ENCODE measurements around the gene PRKCZ. TPM values are rescaled to one million over a fixed set of nuclear protein-coding genes. Genes with fewer than 3 reads are reported as not detected.
A peak's percentile ranks its signal among the peaks of the same experiment; 100 is the strongest.

The PRKCZ gene
- polyA plus RNA-seq, 2 donors, result 21.2 to 34.3 TPM

- no peaks in the 10 kb centered on the region for H3K9me3 ChIP-seq (ENCODE audit: control insufficient read depth in 2 of 2, insufficient read depth in 1 of 2, low read depth in 1 of 2, low read length in 1 of 2)
- peaks cover 4 to 5% of the 10 kb centered on the region in 2 donors for H3K4me1 ChIP-seq (ENCODE audit: control insufficient read depth in 2 of 2, insufficient read depth in 2 of 2, low read length in 1 of 2)
- H3K4me3 ChIP-seq (ENCODE audit: low read depth in 1 of 2, low read length in 2 of 2), result no peak overlapping the region
- WGBS, 2 donors, result 79 to 81% methylated on average over 37 of the region's 37 CpGs
- H3K36me3 ChIP-seq (ENCODE audit: control insufficient read depth in 2 of 2, insufficient read depth in 2 of 2, low read length in 1 of 2), result peaks cover 0 to 39% of the 10 kb centered on the region in 2 donors
- H3K27ac ChIP-seq (ENCODE audit: low read depth in 2 of 2, low read length in 1 of 2), result no peak overlapping the region
- H3K27me3 ChIP-seq (ENCODE audit: control insufficient read depth in 1 of 2, insufficient read depth in 2 of 2, low read length in 2 of 2), result no peaks in the 10 kb centered on the region
These were observed 123.5 kb downstream of the PRKCZ start for GRCh38 chr1:2173546-2174347.

DNA sequence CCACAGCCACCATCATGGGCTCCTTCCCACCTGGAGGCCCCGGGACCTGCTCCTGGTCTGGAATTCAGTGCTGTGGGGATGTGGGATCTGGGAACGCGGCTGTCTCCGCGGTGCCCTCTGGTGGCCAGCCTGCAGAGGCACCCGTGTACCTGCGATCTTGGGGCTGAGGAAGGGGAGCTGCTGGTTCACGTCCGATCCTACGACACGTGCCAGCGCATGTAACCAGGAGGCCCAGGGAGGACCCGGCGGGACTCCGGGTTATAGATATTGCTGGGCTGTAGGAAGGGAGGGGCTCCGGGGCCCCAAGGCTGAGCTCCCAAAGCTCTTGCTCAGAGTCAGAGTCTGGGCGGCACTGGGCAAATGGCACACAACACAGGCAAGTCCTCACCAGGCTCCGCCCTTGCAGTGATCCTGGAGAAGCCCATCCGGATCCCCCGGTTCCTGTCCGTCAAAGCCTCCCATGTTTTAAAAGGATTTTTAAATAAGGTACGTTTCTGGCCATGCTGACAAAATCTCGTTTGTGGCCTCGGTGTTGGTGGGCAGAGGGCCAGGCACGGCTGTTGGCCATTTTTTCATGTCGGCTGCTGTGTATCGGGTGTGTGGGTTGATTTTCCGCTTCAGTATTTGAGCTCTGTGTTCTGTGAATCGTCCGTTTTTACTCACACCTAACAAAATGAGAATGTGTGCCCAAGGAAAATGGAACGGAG is 124.3 kb downstream of the PRKCZ start:
- WGBS, 2 donors, result 15 to 20% methylated on average over 31 of the region's 31 CpGs
- Histone ChIP-seq H3K36me3 (ENCODE audit: control insufficient read depth in 2 of 2, insufficient read depth in 2 of 2, low read length in 1 of 2) (peaks cover 0 to 39% of the 10 kb centered on the region in 2 donors), H3K27me3 (ENCODE audit: control insufficient read depth in 1 of 2, insufficient read depth in 2 of 2, low read length in 2 of 2) (no peaks in the 10 kb centered on the region), H3K4me3 (ENCODE audit: low read depth in 1 of 2, low read length in 2 of 2) (peak overlapping the region; percentile 20 to 30), H3K4me1 (ENCODE audit: control insufficient read depth in 2 of 2, insufficient read depth in 2 of 2, low read length in 1 of 2) (peaks cover 4 to 5% of the 10 kb centered on the region in 2 donors), H3K9me3 (ENCODE audit: control insufficient read depth in 2 of 2, insufficient read depth in 1 of 2, low read depth in 1 of 2, low read length in 1 of 2) (no peaks in the 10 kb centered on the region), H3K27ac (ENCODE audit: low read depth in 2 of 2, low read length in 1 of 2) (peak overlapping the region in 1 of 2 donors; percentile 20)

DNA sequence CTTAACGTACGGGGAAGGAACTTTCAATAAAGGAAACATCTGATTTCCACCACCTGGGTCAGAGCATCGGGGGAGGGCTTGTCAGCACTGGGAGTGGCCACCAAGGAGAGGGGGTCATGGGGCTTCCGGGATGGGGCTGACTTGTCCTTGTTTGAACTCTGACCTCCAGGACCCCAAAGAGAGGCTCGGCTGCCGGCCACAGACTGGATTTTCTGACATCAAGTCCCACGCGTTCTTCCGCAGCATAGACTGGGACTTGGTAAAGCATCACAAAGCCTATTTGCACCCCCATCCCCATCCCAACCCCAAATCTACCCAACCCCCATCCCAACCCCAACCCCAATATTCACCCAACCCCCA is 124.8 kb downstream of the PRKCZ start:
- Histone ChIP-seq H3K27ac (ENCODE audit: low read depth in 2 of 2, low read length in 1 of 2) (peak overlapping the region in 1 of 2 donors; percentile 20), H3K4me1 (ENCODE audit: control insufficient read depth in 2 of 2, insufficient read depth in 2 of 2, low read length in 1 of 2) (peaks cover 4 to 6% of the 10 kb centered on the region in 2 donors), H3K4me3 (ENCODE audit: low read depth in 1 of 2, low read length in 2 of 2) (no peak overlapping the region), H3K27me3 (ENCODE audit: control insufficient read depth in 1 of 2, insufficient read depth in 2 of 2, low read length in 2 of 2) (no peaks in the 10 kb centered on the region), H3K9me3 (ENCODE audit: control insufficient read depth in 2 of 2, insufficient read depth in 1 of 2, low read depth in 1 of 2, low read length in 1 of 2) (no peaks in the 10 kb centered on the region), H3K36me3 (ENCODE audit: control insufficient read depth in 2 of 2, insufficient read depth in 2 of 2, low read length in 1 of 2) (peaks cover 0 to 39% of the 10 kb centered on the region in 2 donors)
- 73 to 78% methylated on average over 9 of the region's 9 CpGs for WGBS, 2 donors

DNA sequence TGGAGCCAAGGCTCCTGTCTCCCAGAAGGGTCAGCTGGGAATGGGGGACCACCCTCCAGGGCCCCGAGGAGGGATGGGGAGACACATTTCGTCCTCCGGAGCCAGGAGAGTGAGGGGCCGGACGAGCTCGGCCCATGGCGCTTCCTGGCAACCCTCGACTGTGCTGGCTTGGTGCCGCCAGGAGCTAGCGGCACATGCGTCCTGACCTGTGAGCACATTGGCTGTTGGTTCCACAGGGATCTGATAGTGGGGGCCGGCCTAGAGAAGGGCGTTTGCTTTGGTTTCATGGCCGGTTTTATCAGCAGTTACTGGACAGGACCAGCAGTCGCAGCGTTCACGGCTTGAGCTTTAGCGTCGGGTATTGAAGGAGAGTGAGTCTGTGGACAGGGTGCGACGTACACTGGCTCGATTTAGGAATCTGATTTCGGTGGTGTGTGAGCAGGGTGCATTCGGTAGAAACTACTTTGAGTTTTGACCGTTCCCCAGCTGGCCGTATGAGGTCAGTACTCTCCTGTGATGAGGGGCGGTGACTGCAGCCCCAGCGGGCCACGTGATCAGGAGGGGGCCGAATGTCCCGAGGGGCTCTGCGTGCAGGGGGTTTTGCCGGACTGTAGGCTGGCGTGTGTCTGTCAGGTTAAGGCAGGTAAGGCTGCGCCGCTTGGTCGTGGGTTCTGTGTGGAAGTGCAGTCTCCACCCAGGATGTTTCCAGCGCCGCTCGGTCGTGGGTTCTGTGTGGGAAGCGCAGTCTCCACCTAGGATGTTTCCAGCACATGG is 125.7 kb downstream of the PRKCZ start:
- H3K9me3 ChIP-seq (ENCODE audit: control insufficient read depth in 2 of 2, insufficient read depth in 1 of 2, low read depth in 1 of 2, low read length in 1 of 2), result no peaks in the 10 kb centered on the region
- H3K27ac ChIP-seq (ENCODE audit: low read depth in 2 of 2, low read length in 1 of 2), result no peak overlapping the region
- peaks cover 0 to 45% of the 10 kb centered on the region in 2 donors for H3K36me3 ChIP-seq (ENCODE audit: control insufficient read depth in 2 of 2, insufficient read depth in 2 of 2, low read length in 1 of 2)
- H3K27me3 ChIP-seq (ENCODE audit: control insufficient read depth in 1 of 2, insufficient read depth in 2 of 2, low read length in 2 of 2), result no peaks in the 10 kb centered on the region
- WGBS, 2 donors, result 93 to 94% methylated on average over 42 of the region's 42 CpGs
- peaks cover 4% of the 10 kb centered on the region in 2 donors for H3K4me1 ChIP-seq (ENCODE audit: control insufficient read depth in 2 of 2, insufficient read depth in 2 of 2, low read length in 1 of 2)
- no peak overlapping the region for H3K4me3 ChIP-seq (ENCODE audit: low read depth in 1 of 2, low read length in 2 of 2)

GRCh38 chr1:2176615-2177014 is 126.4 kb downstream of the PRKCZ start:
- Histone ChIP-seq H3K36me3 (ENCODE audit: control insufficient read depth in 2 of 2, insufficient read depth in 2 of 2, low read length in 1 of 2) (peaks cover 0 to 45% of the 10 kb centered on the region in 2 donors), H3K9me3 (ENCODE audit: control insufficient read depth in 2 of 2, insufficient read depth in 1 of 2, low read depth in 1 of 2, low read length in 1 of 2) (no peaks in the 10 kb centered on the region), H3K4me1 (ENCODE audit: control insufficient read depth in 2 of 2, insufficient read depth in 2 of 2, low read length in 1 of 2) (peaks cover 4% of the 10 kb centered on the region in 2 donors), H3K4me3 (ENCODE audit: low read depth in 1 of 2, low read length in 2 of 2) (no peak overlapping the region), H3K27ac (ENCODE audit: low read depth in 2 of 2, low read length in 1 of 2) (no peak overlapping the region), H3K27me3 (ENCODE audit: control insufficient read depth in 1 of 2, insufficient read depth in 2 of 2, low read length in 2 of 2) (no peaks in the 10 kb centered on the region)
- 79 to 88% methylated on average over 10 of the region's 10 CpGs for WGBS, 2 donors

- Histone ChIP-seq H3K27ac (ENCODE audit: low read depth in 2 of 2, low read length in 1 of 2) (no peak overlapping the region), H3K4me1 (ENCODE audit: control insufficient read depth in 2 of 2, insufficient read depth in 2 of 2, low read length in 1 of 2) (peaks cover 4% of the 10 kb centered on the region in 2 donors), H3K27me3 (ENCODE audit: control insufficient read depth in 1 of 2, insufficient read depth in 2 of 2, low read length in 2 of 2) (no peaks in the 10 kb centered on the region), H3K9me3 (ENCODE audit: control insufficient read depth in 2 of 2, insufficient read depth in 1 of 2, low read depth in 1 of 2, low read length in 1 of 2) (no peaks in the 10 kb centered on the region), H3K4me3 (ENCODE audit: low read depth in 1 of 2, low read length in 2 of 2) (no peak overlapping the region), H3K36me3 (ENCODE audit: control insufficient read depth in 2 of 2, insufficient read depth in 2 of 2, low read length in 1 of 2) (peaks cover 0 to 45% of the 10 kb centered on the region in 2 donors)
- WGBS, 2 donors, result 94 to 95% methylated on average over 21 of the region's 21 CpGs
These were observed 127.3 kb downstream of the PRKCZ start for GRCh38 chr1:2177541-2177940.

GRCh38 chr1:2177946-2178538 is 127.8 kb downstream of the PRKCZ start:
- H3K36me3 ChIP-seq (ENCODE audit: control insufficient read depth in 2 of 2, insufficient read depth in 2 of 2, low read length in 1 of 2), result peaks cover 0 to 45% of the 10 kb centered on the region in 2 donors
- H3K27me3 ChIP-seq (ENCODE audit: control insufficient read depth in 1 of 2, insufficient read depth in 2 of 2, low read length in 2 of 2), result no peaks in the 10 kb centered on the region
- no peaks in the 10 kb centered on the region for H3K9me3 ChIP-seq (ENCODE audit: control insufficient read depth in 2 of 2, insufficient read depth in 1 of 2, low read depth in 1 of 2, low read length in 1 of 2)
- 90% methylated on average over 17 to 18 of the region's 18 CpGs for WGBS, 2 donors
- H3K4me1 ChIP-seq (ENCODE audit: control insufficient read depth in 2 of 2, insufficient read depth in 2 of 2, low read length in 1 of 2), result peaks cover 4% of the 10 kb centered on the region in 2 donors
- no peak overlapping the region for H3K4me3 ChIP-seq (ENCODE audit: low read depth in 1 of 2, low read length in 2 of 2)
- H3K27ac ChIP-seq (ENCODE audit: low read depth in 2 of 2, low read length in 1 of 2), result no peak overlapping the region

DNA sequence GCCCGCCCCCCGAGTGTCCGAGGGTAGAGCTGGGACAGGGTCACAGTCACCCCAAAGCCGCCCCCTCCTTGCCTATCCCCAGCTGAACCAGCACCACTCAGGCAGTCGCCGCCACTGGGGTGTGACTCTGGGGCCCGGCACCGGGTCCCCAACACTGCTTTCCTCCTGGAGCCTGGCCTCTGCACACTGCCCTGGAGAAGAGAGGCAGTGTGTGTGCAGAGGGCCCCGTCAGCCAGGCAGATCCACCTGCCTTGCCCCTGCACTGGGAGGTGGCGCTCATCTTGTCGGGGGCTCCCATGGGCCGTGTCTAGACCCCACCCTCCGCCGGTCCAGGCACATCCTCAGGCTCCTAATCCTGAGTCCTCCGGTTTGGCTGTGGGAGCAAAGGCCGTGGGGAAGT is 128.7 kb downstream of the PRKCZ start:
- Histone ChIP-seq H3K27ac (ENCODE audit: low read depth in 2 of 2, low read length in 1 of 2) (no peak overlapping the region), H3K27me3 (ENCODE audit: control insufficient read depth in 1 of 2, insufficient read depth in 2 of 2, low read length in 2 of 2) (no peaks in the 10 kb centered on the region), H3K9me3 (ENCODE audit: control insufficient read depth in 2 of 2, insufficient read depth in 1 of 2, low read depth in 1 of 2, low read length in 1 of 2) (no peaks in the 10 kb centered on the region), H3K4me3 (ENCODE audit: low read depth in 1 of 2, low read length in 2 of 2) (no peak overlapping the region), H3K4me1 (ENCODE audit: control insufficient read depth in 2 of 2, insufficient read depth in 2 of 2, low read length in 1 of 2) (peaks cover 3 to 4% of the 10 kb centered on the region in 2 donors), H3K36me3 (ENCODE audit: control insufficient read depth in 2 of 2, insufficient read depth in 2 of 2, low read length in 1 of 2) (peaks cover 0 to 43% of the 10 kb centered on the region in 2 donors)
- WGBS, 2 donors, result 87 to 88% methylated on average over 11 to 16 of the region's 16 CpGs

Data from esophagus (tissue), 2 donors.